GM19468 (cell line): ENCODE measurements around the gene EIF1AD.
A peak's percentile ranks its signal among the peaks of the same experiment; 100 is the strongest.

Experiments used
- ATAC-seq: cut with Tn5 transposase; IDR thresholded peaks from one replicate; pipeline ENCODE4 v1.9.1; 2021; ENCODE audit warnings: mild to moderate bottlenecking, moderate library complexity, moderate number of reproducible peaks; ENCODE audit not compliant: unreplicated experiment; ENCODE audit errors: extremely low read depth

The EIF1AD gene

GRCh38 chr11:66006134-66006890 is 4.4 kb upstream of the EIF1AD start:
- no peak for ATAC-seq

GRCh38 chr11:66004186-66004585 is 2.2 kb upstream of the EIF1AD start:
- ATAC-seq = no peak

- ATAC-seq = no peak
Observed at GRCh38 chr11:66003291-66003690, 1.3 kb upstream of the EIF1AD start.

- ATAC-seq = peak; percentile 18
Observed at GRCh38 chr11:66002648-66003225, 780 bp upstream of the EIF1AD start.

- ATAC-seq = no peak
Observed at GRCh38 chr11:65997286-65997685, 4.7 kb downstream of the EIF1AD start.

- no peak for ATAC-seq
Observed at GRCh38 chr11:65992056-65992455, 9.9 kb downstream of the EIF1AD start.

GRCh38 chr11:65988791-65989592 is 13.0 kb downstream of the EIF1AD start:
- ATAC-seq = no peak

GRCh38 chr11:65987336-65987735 is 14.6 kb downstream of the EIF1AD start:
- no peak for ATAC-seq

- ATAC-seq = no peak
Observed at GRCh38 chr11:65983589-65983987, 18.4 kb downstream of the EIF1AD start.

- ATAC-seq = no peak
Observed at GRCh38 chr11:65982824-65983588, 19.0 kb downstream of the EIF1AD start.

GRCh38 chr11:65981972-65982823 is 19.8 kb downstream of the EIF1AD start:
- ATAC-seq = no peak

- ATAC-seq = no peak
Observed at GRCh38 chr11:65981101-65981740, 20.7 kb downstream of the EIF1AD start.

- no peak for ATAC-seq
Observed at GRCh38 chr11:65979261-65979759, 22.6 kb downstream of the EIF1AD start.

- no peak for ATAC-seq
Observed at GRCh38 chr11:65978391-65979238, 23.3 kb downstream of the EIF1AD start.

- ATAC-seq = no peak
Observed at GRCh38 chr11:65977621-65978390, 24.2 kb downstream of the EIF1AD start.

GRCh38 chr11:65976216-65977176 is 25.5 kb downstream of the EIF1AD start:
- no peak for ATAC-seq
